ENCODE results near the gene PRDM16.

Gene PRDM16

GRCh38 chr1:3366126-3367051, 297.4 kb downstream of the PRDM16 start:
- no peak for ATAC-seq
- TF ChIP-seq ZNF70 (CRISPR knock-in tag; IDR thresholded peaks at IDR 0.05) (no peak), RARB (CRISPR knock-in tag; IDR thresholded peaks at IDR 0.05) (no peak), ESRRG (CRISPR knock-in tag; IDR thresholded peaks at IDR 0.05) (no peak), CSDC2 (CRISPR knock-in tag; IDR thresholded peaks at IDR 0.05) (no peak), ZFP3 (CRISPR knock-in tag; IDR thresholded peaks at IDR 0.05) (no peak), PATZ1 (CRISPR knock-in tag; IDR thresholded peaks at IDR 0.05; ENCODE audit: borderline replicate concordance) (no peak), ZNF565 (CRISPR knock-in tag; conservative IDR thresholded peaks at IDR 0.05; ENCODE audit: low read depth) (no peak), ARNTL (CRISPR knock-in tag; IDR thresholded peaks at IDR 0.05; ENCODE audit: borderline replicate concordance, low read depth) (no peak), GLIS3 (CRISPR knock-in tag; IDR thresholded peaks at IDR 0.05) (no peak), ZC3H10 (CRISPR knock-in tag; IDR thresholded peaks at IDR 0.05) (no peak), TCF4 (CRISPR knock-in tag; IDR thresholded peaks at IDR 0.05; ENCODE audit: borderline replicate concordance) (no peak)

- TF ChIP-seq BACH2 (CRISPR knock-in tag; IDR thresholded peaks at IDR 0.05; ENCODE audit: borderline replicate concordance), result no peak
- no peak for TF ChIP-seq ZC3H10 (CRISPR knock-in tag; IDR thresholded peaks at IDR 0.05)
- no peak for TF ChIP-seq TSHZ2 (CRISPR knock-in tag; IDR thresholded peaks at IDR 0.05)
- no peak for TF ChIP-seq ZNF70 (CRISPR knock-in tag; IDR thresholded peaks at IDR 0.05)
- TF ChIP-seq CSRNP3 (CRISPR knock-in tag; IDR thresholded peaks at IDR 0.05), result no peak
- no peak for ATAC-seq
Observed at GRCh38 chr1:3367376-3367775, 298.4 kb downstream of the PRDM16 start.

GRCh38 chr1:3368059-3368458, 299.1 kb downstream of the PRDM16 start:
- TF ChIP-seq RARB (CRISPR knock-in tag; IDR thresholded peaks at IDR 0.05), result no peak
- TF ChIP-seq PPARA (CRISPR knock-in tag; IDR thresholded peaks at IDR 0.05; ENCODE audit: borderline replicate concordance), result no peak
- no peak for TF ChIP-seq ZFP30 (CRISPR knock-in tag; IDR thresholded peaks at IDR 0.05)
- no peak for TF ChIP-seq SNAI2 (CRISPR knock-in tag; IDR thresholded peaks at IDR 0.05)
- TF ChIP-seq PATZ1 (CRISPR knock-in tag; IDR thresholded peaks at IDR 0.05; ENCODE audit: borderline replicate concordance), result no peak
- TF ChIP-seq ZNF70 (CRISPR knock-in tag; IDR thresholded peaks at IDR 0.05), result no peak
- no peak for TF ChIP-seq POU6F1 (CRISPR knock-in tag; IDR thresholded peaks at IDR 0.05; ENCODE audit: borderline replicate concordance, low read depth)
- TF ChIP-seq ISL1 (CRISPR knock-in tag; IDR thresholded peaks at IDR 0.05), result no peak
- no peak for TF ChIP-seq ZNF8 (CRISPR knock-in tag; IDR thresholded peaks at IDR 0.05)
- no peak for TF ChIP-seq CSRNP3 (CRISPR knock-in tag; IDR thresholded peaks at IDR 0.05)
- no peak for TF ChIP-seq BACH2 (CRISPR knock-in tag; IDR thresholded peaks at IDR 0.05; ENCODE audit: borderline replicate concordance)
- TF ChIP-seq ESRRG (CRISPR knock-in tag; IDR thresholded peaks at IDR 0.05), result no peak
- TF ChIP-seq OSR1 (CRISPR knock-in tag; IDR thresholded peaks at IDR 0.05), result no peak
- no peak for TF ChIP-seq CREB5 (CRISPR knock-in tag; IDR thresholded peaks at IDR 0.05; ENCODE audit: low read depth)
- no peak for TF ChIP-seq CSDC2 (CRISPR knock-in tag; IDR thresholded peaks at IDR 0.05)
- TF ChIP-seq ZNF565 (CRISPR knock-in tag; conservative IDR thresholded peaks at IDR 0.05; ENCODE audit: low read depth), result no peak
- TF ChIP-seq TCF4 (CRISPR knock-in tag; IDR thresholded peaks at IDR 0.05; ENCODE audit: borderline replicate concordance), result no peak
- TF ChIP-seq ZFP3 (CRISPR knock-in tag; IDR thresholded peaks at IDR 0.05), result no peak
- no peak for TF ChIP-seq TOX (CRISPR knock-in tag; IDR thresholded peaks at IDR 0.05; ENCODE audit: borderline replicate concordance)
- TF ChIP-seq GLIS3 (CRISPR knock-in tag; IDR thresholded peaks at IDR 0.05), result no peak
- no peak for ATAC-seq
